ENCODE measurements around the gene LRRC8A.

The LRRC8A gene

GRCh38 chr9:128881884-128882676 is at the start of gene LRRC8A, which contains the start of gene KYAT1:
Gene LRRC8A (plus strand): TSS chr9:128882133. CDS start chr9:128907165, 25,032 bp downstream.
Gene KYAT1 (minus strand): TSS chr9:128881950. CDS start chr9:128845405, 36,545 bp downstream.
- DNase-seq (ENCODE audit: low read depth, low spot score) = peak; percentile 45
- ChIA-PET POLR2A (interaction anchor here (1.0 to 1.3 kb wide), 2 partner anchors 20 to 66 kb away, joined by 3 to 4 read pairs; no protein-coding TSS in a partner anchor), CTCF (interaction anchor here (0.6 to 12.9 kb wide), 5 partner anchors 19 to 179 kb away, joined by 3 to 125 read pairs (median 5); partner anchors contain the start of gene ENDOG)
- no peak for TF ChIP-seq CTCF (IDR thresholded peaks at IDR 0.05; ENCODE audit: insufficient read depth, low read length, missing control alignments)
- H3K4me3 ChIP-seq (ENCODE audit: low read depth, low read length) = peak within 1 kb of the TSS; percentile 96

- no peak for TF ChIP-seq CTCF (IDR thresholded peaks at IDR 0.05; ENCODE audit: insufficient read depth, low read length, missing control alignments)
- ChIA-PET CTCF (interaction anchor here (3.5 kb wide), 1 partner anchor 16 kb away, joined by 14 read pairs; the partner anchor contains the start of gene ENDOG), POLR2A (no interaction called here)
- no peak for DNase-seq (ENCODE audit: low read depth, low spot score)
- no peak overlapping the region for H3K4me3 ChIP-seq (ENCODE audit: low read depth, low read length)
Observed at GRCh38 chr9:128833696-128834095, 48.2 kb upstream of the LRRC8A start.

GRCh38 chr9:128835246-128836210 is 46.4 kb upstream of the LRRC8A start:
- ChIA-PET CTCF (no interaction called here), POLR2A (no interaction called here)
- no peak for TF ChIP-seq CTCF (IDR thresholded peaks at IDR 0.05; ENCODE audit: insufficient read depth, low read length, missing control alignments)
- no peak overlapping the region for H3K4me3 ChIP-seq (ENCODE audit: low read depth, low read length)
- DNase-seq (ENCODE audit: low read depth, low spot score) = no peak

GRCh38 chr9:128836509-128837145 is 45.3 kb upstream of the LRRC8A start:
- POLR2A ChIA-PET = no interaction called here

GRCh38 chr9:128838338-128838737 is 43.6 kb upstream of the LRRC8A start:
- DNase-seq (ENCODE audit: low read depth, low spot score) = no peak

More at GRCh38 chr9:128836509-128837145, 45.3 kb upstream of the LRRC8A start:
- DNase-seq (ENCODE audit: low read depth, low spot score) = no peak
- TF ChIP-seq CTCF (IDR thresholded peaks at IDR 0.05; ENCODE audit: insufficient read depth, low read length, missing control alignments) = no peak
- H3K4me3 ChIP-seq (ENCODE audit: low read depth, low read length) = no peak overlapping the region
- CTCF ChIA-PET = interaction anchor here (1.2 to 3.6 kb wide), 2 partner anchors 18 to 91 kb away, joined by 3 to 13 read pairs; partner anchors contain the start of gene ENDOG

More at GRCh38 chr9:128838338-128838737, 43.6 kb upstream of the LRRC8A start:
- no peak for TF ChIP-seq CTCF (IDR thresholded peaks at IDR 0.05; ENCODE audit: insufficient read depth, low read length, missing control alignments)
- ChIA-PET POLR2A (interaction anchor here (0.9 kb wide), 1 partner anchor 20 kb away, joined by 3 read pairs; the partner anchor contains the start of gene ENDOG), CTCF (interaction anchor here (1.0 to 3.6 kb wide), 6 partner anchors 8 to 25 kb away, joined by 3 to 13 read pairs (median 4); partner anchors contain the start of genes ENDOG and SPOUT1)
- no peak overlapping the region for H3K4me3 ChIP-seq (ENCODE audit: low read depth, low read length)
